Chondrocyte (in vitro differentiated cells): ENCODE results near the gene SLCO3A1. TPM values are rescaled to one million over a fixed set of nuclear protein-coding genes. Genes with fewer than 3 reads are reported as not detected.

Experiments
- DNase-seq: peaks from one replicate; pipeline ENCODE4 v3.0.0; 2021; ENCODE audit warnings: mixed read lengths, low spot score
- H3K27ac Mint-ChIP-seq: one replicate; pipeline ENCODE4 v1.8.0; 2021; ENCODE audit warnings: mild to moderate bottlenecking, moderate library complexity, mixed read lengths; ENCODE audit not compliant: unreplicated experiment
- H3K27me3 Mint-ChIP-seq: 2 replicates; pipeline ENCODE4 v1.8.0; 2021; ENCODE audit warnings: low read depth, mixed read lengths
- H3K36me3 Mint-ChIP-seq: 2 replicates; pipeline ENCODE4 v1.8.0; 2021; ENCODE audit warnings: low read depth, mixed read lengths
- H3K4me1 Mint-ChIP-seq: 2 replicates; pipeline ENCODE4 v1.8.0; 2021; ENCODE audit warnings: low read depth, mild to moderate bottlenecking, mixed read lengths
- H3K4me3 Mint-ChIP-seq: one replicate; pipeline ENCODE4 v1.8.0; 2021; ENCODE audit warnings: mild to moderate bottlenecking, moderate library complexity, mixed read lengths; ENCODE audit not compliant: unreplicated experiment
- H3K9me3 Mint-ChIP-seq: 2 replicates; pipeline ENCODE4 v1.8.0; 2021; ENCODE audit warnings: low read depth, mixed read lengths
- total RNA-seq: library from RNA; stranded (reverse); gene quantifications from 3 replicates; pipeline ENCODE4 v1.2.1, GENCODE V29; 2021
- TF ChIP-seq, protein P1 (sequence below): fragments of 200-600 bp; sonication (generic); IDR thresholded peaks from 2 replicates; pipeline ENCODE4 v1.5.0; 2021; ENCODE audit warnings: antibody characterized with exemption, mild to moderate bottlenecking, moderate library complexity

SLCO3A1 gene
- total RNA-seq, 1 donor from 2014 or later, result 3.7 TPM

DNA sequence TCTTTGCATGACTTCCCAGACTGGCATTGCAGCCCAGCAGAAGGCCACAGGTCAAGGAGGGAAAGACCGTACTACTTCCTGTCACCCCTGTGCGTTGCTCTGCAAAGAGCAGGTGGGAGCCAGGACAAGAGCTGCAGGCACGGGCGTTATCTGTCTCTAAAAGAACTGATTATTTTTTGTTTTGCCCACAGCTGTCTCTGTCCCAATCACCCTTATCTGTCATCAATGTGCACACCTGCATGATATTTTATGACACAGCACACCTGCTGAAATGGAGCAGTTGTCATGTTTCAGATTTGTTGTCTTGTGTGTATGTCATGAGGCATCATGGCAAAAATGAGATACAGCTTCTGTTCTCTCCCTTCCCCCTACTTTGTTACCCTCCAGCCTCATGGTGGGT is 58.8 kb downstream of the SLCO3A1 start:
- no peaks in the 10 kb centered on the region for H3K36me3 Mint-ChIP-seq
- no peak for DNase-seq
- no peak overlapping the region for H3K27ac Mint-ChIP-seq

GRCh38 chr15:91913560-91913959 is 60.1 kb downstream of the SLCO3A1 start:
- H3K4me1 Mint-ChIP-seq, result no peaks in the 10 kb centered on the region

More for the DNA sequence above, 58.8 kb downstream of the SLCO3A1 start:
- peaks cover 1% of the 10 kb centered on the region for H3K27me3 Mint-ChIP-seq
- H3K9me3 Mint-ChIP-seq, result no peaks in the 10 kb centered on the region
- H3K4me3 Mint-ChIP-seq, result no peak overlapping the region
- TF ChIP-seq, protein P1, sequence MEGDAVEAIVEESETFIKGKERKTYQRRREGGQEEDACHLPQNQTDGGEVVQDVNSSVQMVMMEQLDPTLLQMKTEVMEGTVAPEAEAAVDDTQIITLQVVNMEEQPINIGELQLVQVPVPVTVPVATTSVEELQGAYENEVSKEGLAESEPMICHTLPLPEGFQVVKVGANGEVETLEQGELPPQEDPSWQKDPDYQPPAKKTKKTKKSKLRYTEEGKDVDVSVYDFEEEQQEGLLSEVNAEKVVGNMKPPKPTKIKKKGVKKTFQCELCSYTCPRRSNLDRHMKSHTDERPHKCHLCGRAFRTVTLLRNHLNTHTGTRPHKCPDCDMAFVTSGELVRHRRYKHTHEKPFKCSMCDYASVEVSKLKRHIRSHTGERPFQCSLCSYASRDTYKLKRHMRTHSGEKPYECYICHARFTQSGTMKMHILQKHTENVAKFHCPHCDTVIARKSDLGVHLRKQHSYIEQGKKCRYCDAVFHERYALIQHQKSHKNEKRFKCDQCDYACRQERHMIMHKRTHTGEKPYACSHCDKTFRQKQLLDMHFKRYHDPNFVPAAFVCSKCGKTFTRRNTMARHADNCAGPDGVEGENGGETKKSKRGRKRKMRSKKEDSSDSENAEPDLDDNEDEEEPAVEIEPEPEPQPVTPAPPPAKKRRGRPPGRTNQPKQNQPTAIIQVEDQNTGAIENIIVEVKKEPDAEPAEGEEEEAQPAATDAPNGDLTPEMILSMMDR, result no peak
- H3K4me1 Mint-ChIP-seq, result no peaks in the 10 kb centered on the region

DNA sequence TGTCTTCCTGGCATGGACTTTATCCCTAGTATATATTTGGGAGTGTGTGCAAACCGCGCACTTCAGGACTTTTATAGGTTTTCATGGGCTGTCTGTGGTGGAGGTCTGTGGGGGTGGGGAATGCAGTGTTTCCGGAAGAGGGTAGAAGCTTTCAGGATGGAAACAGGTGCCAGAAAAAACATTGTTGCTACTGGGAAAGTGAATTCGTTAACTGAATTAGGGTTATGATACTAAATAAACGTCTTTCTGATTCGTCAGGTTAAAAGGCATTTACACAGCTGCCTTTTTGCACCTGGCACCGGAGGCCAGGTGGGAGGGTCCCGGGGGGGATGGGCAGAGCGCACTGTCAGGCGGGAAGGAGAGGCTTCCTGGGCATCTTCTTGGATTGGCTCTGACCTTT is 62.1 kb downstream of the SLCO3A1 start:
- no peak overlapping the region for H3K27ac Mint-ChIP-seq
- no peaks in the 10 kb centered on the region for H3K36me3 Mint-ChIP-seq
- H3K27me3 Mint-ChIP-seq, result peaks cover 1% of the 10 kb centered on the region
- H3K9me3 Mint-ChIP-seq, result no peaks in the 10 kb centered on the region
- no peaks in the 10 kb centered on the region for H3K4me1 Mint-ChIP-seq
- TF ChIP-seq, protein P1, result no peak
- DNase-seq, result no peak
- no peak overlapping the region for H3K4me3 Mint-ChIP-seq

More at GRCh38 chr15:91913560-91913959, 60.1 kb downstream of the SLCO3A1 start:
- Mint-ChIP-seq H3K4me3 (no peak overlapping the region), H3K9me3 (no peaks in the 10 kb centered on the region), H3K27me3 (peaks cover 1% of the 10 kb centered on the region), H3K36me3 (no peaks in the 10 kb centered on the region), H3K27ac (no peak overlapping the region)
- no peak for DNase-seq
- TF ChIP-seq, protein P1, result no peak

DNA sequence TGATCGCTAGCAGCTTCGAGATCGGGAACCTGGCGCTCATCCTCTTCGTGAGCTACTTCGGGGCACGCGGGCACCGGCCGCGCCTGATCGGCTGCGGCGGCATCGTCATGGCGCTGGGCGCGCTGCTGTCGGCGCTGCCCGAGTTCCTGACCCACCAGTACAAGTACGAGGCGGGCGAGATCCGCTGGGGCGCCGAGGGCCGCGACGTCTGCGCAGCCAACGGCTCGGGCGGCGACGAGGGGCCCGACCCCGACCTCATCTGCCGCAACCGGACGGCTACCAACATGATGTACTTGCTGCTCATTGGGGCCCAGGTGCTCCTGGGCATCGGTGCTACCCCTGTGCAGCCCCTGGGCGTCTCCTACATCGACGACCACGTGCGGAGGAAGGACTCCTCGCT is 62.5 kb downstream of the SLCO3A1 start:
- no peaks in the 10 kb centered on the region for H3K4me1 Mint-ChIP-seq
- no peaks in the 10 kb centered on the region for H3K36me3 Mint-ChIP-seq
- TF ChIP-seq, protein P1, result no peak
- no peak overlapping the region for H3K27ac Mint-ChIP-seq
- DNase-seq, result no peak
- H3K4me3 Mint-ChIP-seq, result no peak overlapping the region
- peaks cover 1% of the 10 kb centered on the region for H3K27me3 Mint-ChIP-seq
- H3K9me3 Mint-ChIP-seq, result no peaks in the 10 kb centered on the region

GRCh38 chr15:91917686-91918360 is 64.3 kb downstream of the SLCO3A1 start:
- Mint-ChIP-seq H3K27ac (no peak overlapping the region), H3K9me3 (no peaks in the 10 kb centered on the region), H3K4me1 (no peaks in the 10 kb centered on the region), H3K4me3 (no peak overlapping the region), H3K27me3 (peaks cover 1% of the 10 kb centered on the region), H3K36me3 (no peaks in the 10 kb centered on the region)
- no peak for DNase-seq
- TF ChIP-seq, protein P1, result no peak
